ENCODE measurements around the gene GPR22.
A peak's percentile ranks its signal among the peaks of the same experiment; 100 is the strongest.

Gene GPR22, protein sequence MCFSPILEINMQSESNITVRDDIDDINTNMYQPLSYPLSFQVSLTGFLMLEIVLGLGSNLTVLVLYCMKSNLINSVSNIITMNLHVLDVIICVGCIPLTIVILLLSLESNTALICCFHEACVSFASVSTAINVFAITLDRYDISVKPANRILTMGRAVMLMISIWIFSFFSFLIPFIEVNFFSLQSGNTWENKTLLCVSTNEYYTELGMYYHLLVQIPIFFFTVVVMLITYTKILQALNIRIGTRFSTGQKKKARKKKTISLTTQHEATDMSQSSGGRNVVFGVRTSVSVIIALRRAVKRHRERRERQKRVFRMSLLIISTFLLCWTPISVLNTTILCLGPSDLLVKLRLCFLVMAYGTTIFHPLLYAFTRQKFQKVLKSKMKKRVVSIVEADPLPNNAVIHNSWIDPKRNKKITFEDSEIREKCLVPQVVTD

GRCh38 chr7:107469929-107470328 lies at the start of gene GPR22:
Gene GPR22, plus strand, starts transcription at chr7:107470057. Its CDS starts 4,004 bp downstream, at chr7:107474061.
- no peak for DNase-seq (ENCODE audit: low read depth)

- DNase-seq (ENCODE audit: low read depth): no peak
Observed at GRCh38 chr7:107427462-107427861, 42.4 kb upstream of the GPR22 start.

- DNase-seq (ENCODE audit: low read depth): no peak
Observed at GRCh38 chr7:107428642-107429041, 41.2 kb upstream of the GPR22 start.

- DNase-seq (ENCODE audit: low read depth): no peak
Observed at GRCh38 chr7:107430057-107430456, 39.8 kb upstream of the GPR22 start.

DNA sequence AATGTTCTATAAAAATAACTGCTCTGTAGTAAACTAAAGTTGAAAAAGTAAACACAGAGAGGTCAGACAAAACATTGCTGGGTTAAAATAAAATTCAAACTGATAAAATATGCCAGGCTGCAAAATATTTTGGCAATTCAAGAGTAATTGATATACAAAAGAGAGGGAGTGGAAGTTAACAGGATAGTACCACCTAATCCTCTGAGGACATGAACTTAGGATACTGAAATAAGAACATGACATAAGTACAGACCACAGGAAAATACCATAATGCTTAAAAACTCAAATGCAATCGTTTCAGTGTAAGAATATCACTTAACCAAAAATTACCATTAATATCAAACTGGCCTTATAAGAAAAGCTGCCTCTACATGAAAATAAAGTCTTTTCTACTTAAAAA lies 37.6 kb upstream of the GPR22 start:
- DNase-seq (ENCODE audit: low read depth): no peak

- no peak for DNase-seq (ENCODE audit: low read depth)
Observed at GRCh38 chr7:107435749-107436148, 34.1 kb upstream of the GPR22 start.

DNA sequence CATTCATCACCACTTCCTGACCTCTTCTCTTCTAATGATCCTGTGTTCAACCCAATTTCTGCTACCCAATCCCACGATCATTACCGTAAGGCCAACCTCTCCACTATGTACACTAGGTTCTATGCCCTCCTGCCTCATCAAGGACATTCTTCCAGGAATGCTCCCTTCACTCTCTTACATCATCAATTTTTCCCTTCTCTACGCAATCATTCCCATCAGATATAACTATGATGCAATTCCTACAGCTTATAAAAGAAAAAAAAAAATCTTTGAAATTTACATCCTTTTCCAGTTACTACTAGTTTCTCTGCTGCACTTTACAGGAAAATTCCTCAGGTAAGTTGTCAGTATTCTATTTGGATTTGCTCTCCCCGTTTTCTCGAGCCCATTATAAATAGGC lies 30.8 kb upstream of the GPR22 start:
- DNase-seq (ENCODE audit: low read depth): no peak

GRCh38 chr7:107441581-107442422 lies 28.1 kb upstream of the GPR22 start:
- DNase-seq (ENCODE audit: low read depth): no peak

GRCh38 chr7:107442678-107443077 lies 27.2 kb upstream of the GPR22 start:
- DNase-seq (ENCODE audit: low read depth): no peak

- DNase-seq (ENCODE audit: low read depth): peak; percentile 72
Observed at GRCh38 chr7:107446531-107446930, 23.3 kb upstream of the GPR22 start.

- DNase-seq (ENCODE audit: low read depth): peak; percentile 63
Observed at GRCh38 chr7:107446988-107447387, 22.9 kb upstream of the GPR22 start.

GRCh38 chr7:107450970-107451369 lies 18.9 kb upstream of the GPR22 start:
- DNase-seq (ENCODE audit: low read depth): no peak

DNA sequence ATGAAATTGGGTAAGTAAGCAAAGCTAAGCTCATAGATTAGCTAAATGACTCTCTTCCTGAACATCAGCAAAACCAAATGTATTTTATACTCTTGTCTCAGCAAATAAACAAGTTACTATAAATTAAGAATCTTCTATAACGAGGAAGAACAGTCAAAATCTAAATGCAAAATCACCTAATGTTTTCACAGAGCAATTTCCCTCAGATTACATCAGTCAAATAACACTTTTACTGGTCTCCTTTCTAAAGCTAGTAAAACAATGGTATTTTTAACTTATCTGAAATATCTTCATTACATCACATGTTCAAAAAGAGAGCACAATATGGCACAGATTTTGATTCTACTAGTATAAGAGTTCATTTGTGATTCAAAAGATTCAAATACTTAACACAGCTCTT lies 16.5 kb upstream of the GPR22 start:
- no peak for DNase-seq (ENCODE audit: low read depth)

GRCh38 chr7:107461938-107462533 lies 7.8 kb upstream of the GPR22 start:
- DNase-seq (ENCODE audit: low read depth): no peak

DNA sequence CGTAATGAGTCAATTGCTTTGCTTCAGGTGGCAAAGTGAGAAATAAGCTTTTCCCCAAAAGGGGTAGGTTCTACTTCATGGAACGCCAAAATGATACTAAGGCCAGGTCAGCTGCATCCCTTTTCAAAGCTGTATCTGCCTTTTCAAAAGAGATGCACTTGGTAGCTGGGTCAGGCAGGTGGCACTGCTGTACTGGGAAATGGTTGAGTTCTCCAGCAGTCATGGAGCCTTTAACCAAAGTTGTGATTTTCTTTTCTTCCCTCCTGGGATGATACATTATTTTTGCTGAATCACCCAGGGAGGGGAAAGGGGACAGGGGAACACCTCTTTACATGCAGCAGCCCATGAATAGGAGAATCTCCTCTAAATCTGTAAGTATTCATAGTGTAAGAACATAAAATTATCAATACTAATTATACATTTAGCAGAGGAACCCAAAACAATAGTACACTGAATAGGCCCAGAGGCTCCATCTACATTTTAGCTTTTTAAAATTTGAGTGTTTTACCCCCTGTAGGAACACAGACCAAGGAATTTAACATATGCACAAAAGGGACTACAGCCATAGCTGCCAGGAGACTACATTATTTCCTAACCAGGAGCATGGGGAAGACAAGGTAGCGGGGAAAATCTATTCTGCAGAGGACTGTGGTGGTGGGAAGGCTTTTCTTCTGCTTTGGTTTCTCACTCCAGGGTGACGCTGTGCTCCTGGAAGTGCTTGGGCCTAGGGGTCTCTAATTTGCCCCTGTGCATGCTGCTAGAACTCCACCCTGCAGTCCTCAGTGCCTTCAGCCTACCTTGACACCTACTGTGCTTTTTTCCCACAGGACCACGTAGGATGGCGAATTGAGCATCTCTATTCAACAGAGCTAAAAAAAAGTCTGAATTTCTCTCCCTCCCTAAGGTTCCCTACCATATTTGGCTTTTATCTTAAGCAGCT lies 6.4 kb upstream of the GPR22 start:
- peak; percentile 77 for DNase-seq (ENCODE audit: low read depth)

DNA sequence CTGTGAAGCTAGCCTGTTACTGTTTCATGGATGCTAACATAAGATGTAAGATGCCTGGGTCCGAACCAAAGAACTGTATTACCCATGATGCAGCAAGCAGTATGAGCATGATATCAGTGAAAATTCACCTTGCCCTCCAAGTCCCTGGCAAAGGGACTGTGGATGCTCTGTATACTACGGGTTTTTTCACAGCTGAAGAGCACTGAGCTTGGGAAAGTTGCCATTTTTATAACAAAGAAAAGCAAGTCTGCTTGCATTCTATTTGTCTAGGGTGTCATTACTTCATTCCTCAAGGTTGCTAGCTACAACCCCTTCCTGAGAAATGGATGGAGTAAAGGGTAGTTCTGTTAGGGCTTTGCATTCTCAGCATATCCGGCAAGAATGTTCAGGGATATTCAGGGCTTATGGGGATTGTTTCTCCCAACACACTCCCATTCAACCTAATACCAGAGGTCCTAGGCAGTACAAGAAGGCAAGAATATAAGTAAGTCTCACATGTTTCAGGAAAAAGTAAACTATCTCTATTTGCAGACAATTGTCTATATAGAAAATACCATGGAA lies 5.1 kb upstream of the GPR22 start:
- DNase-seq (ENCODE audit: low read depth): no peak

DNA sequence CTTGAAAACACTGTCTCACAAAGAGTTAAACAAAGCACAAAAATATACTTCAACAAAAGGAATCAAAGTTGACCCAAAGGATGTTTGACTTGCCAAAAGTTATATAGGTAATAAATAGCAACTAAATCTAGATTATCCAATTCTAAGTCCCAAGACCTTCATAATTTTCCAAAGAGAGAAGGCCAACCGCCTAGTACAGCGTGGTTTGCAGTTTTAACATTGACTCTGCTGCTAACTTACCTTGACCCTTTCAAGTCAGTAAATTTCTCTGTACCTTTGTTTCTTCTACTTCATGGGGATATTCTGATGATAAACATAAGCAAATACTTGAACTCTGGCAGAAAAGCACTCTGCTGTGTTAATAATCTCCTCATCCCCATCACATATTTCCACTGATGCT lies 1.9 kb upstream of the GPR22 start:
- DNase-seq (ENCODE audit: low read depth): no peak

DNA sequence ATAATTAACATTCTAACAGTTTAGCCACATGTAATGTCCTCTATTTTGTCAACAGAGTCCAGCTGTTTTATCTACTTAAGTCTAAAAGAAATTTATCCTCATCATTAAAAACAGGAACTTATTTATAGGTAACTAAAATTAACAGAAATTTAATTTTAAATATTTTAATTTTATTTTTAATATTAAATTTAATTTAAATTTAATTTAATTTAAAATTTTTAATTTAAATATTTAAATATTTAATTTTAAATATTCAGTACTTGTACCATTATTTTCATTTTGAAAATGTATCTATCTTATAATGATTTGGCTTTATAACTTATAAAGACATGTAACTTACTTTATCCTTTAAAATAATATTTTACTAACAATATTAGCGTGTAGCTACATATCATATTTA lies 1.0 kb upstream of the GPR22 start:
- no peak for DNase-seq (ENCODE audit: low read depth)

DNA sequence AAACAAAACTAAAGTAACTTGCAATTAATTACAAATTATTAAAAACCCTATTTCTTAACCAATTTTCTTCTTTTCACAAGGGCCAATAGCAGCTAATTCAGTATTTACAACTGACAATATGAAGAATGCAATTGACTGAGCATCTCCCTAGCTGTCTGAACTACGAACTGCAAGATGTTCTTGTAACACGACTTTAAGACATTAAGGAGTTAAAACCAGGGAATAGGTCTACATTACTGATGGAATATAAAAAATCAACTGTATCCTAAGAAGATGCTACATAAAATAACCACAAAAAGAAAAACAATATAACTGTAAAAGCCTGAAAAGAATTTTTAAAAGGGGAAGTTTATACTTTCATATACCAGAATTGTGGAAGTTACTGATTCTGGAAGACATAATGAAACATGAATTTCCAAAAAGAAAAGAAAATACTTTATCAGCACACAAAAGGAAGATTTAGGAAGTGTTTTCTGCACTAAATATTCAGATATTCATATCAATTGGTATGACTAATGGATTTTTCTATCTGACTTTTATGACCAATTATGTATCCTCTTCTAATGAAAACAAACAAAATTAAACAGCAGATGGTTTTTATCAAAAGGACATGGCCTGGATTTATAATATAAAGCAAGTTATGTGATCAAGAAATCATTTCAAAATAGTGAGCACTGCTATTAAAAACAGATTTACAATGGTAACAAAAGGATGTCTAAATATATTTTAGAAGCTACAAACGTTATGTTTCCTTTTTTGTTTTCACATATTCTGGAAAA lies 1.6 kb downstream of the GPR22 start:
- DNase-seq (ENCODE audit: low read depth): no peak

DNA sequence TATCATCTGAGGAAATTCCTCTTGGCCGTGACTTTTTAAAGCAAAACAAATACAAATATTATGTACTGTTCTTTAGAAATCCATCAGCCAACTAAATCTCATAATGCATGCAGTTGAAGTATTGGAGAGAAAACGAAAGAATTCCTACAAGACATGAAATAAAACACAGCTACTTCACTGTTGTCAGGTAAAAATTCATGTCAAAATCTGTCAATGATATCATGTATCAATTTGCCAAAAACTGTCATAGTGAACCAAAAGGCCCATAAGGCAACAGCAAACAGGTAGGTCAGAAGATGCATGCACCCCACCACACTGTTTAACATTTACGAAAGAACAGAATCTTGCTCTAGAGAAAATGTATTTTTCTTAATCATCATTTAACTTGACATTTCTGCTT lies 2.3 kb downstream of the GPR22 start:
- no peak for DNase-seq (ENCODE audit: low read depth)

DNA sequence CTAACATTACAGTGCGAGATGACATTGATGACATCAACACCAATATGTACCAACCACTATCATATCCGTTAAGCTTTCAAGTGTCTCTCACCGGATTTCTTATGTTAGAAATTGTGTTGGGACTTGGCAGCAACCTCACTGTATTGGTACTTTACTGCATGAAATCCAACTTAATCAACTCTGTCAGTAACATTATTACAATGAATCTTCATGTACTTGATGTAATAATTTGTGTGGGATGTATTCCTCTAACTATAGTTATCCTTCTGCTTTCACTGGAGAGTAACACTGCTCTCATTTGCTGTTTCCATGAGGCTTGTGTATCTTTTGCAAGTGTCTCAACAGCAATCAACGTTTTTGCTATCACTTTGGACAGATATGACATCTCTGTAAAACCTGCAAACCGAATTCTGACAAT lies 4.3 kb downstream of the GPR22 start:
- no peak for DNase-seq (ENCODE audit: low read depth)

All from ELR (cell line).